RWPE2 (cell line): ENCODE results near the gene NFKBIB.

Source experiments
- ATAC-seq: fragments of 200-7000 bp; cut with Tn5 transposase; 3 replicates; pipeline ENCODE4 v1.9.1; 2021; ENCODE audit warnings: low read depth
- DNase-seq: peaks from one replicate; pipeline ENCODE4 v3.0.0-alpha.2; 2020; ENCODE audit warnings: low spot score
- H3K27ac ChIP-seq: fragments of 450-650 bp; 2 replicates; pipeline ENCODE4 v1.5.1; 2017; ENCODE audit warnings: mild to moderate bottlenecking; ENCODE audit not compliant: poor library complexity, severe bottlenecking
- H3K27me3 ChIP-seq: fragments of 250-450 bp; sonication (Bioruptor Pico); 2 replicates; pipeline ENCODE4 v1.5.1; 2021; ENCODE audit warnings: mild to moderate bottlenecking, moderate library complexity; ENCODE audit not compliant: insufficient read depth, poor library complexity, severe bottlenecking
- H3K36me3 ChIP-seq: fragments of 250-450 bp; sonication (Bioruptor Pico); 2 replicates; pipeline ENCODE4 v1.5.1; 2020; ENCODE audit warnings: low read depth, mild to moderate bottlenecking, moderate library complexity
- H3K4me1 ChIP-seq: fragments of 250-450 bp; sonication (Bioruptor Pico); 2 replicates; pipeline ENCODE4 v1.5.1; 2021; ENCODE audit warnings: mild to moderate bottlenecking, moderate library complexity; ENCODE audit not compliant: insufficient read depth, poor library complexity, severe bottlenecking
- H3K4me3 ChIP-seq: fragments of 250-450 bp; sonication (Bioruptor Pico); 2 replicates; pipeline ENCODE4 v1.5.1; 2021; ENCODE audit warnings: mild to moderate bottlenecking, moderate library complexity; ENCODE audit not compliant: severe bottlenecking
- H3K9me3 ChIP-seq: fragments of 250-450 bp; sonication (Bioruptor Pico); 2 replicates; pipeline ENCODE4 v1.5.1; 2021; ENCODE audit warnings: mild to moderate bottlenecking, moderate library complexity; ENCODE audit not compliant: severe bottlenecking
- TF ChIP-seq, protein P1 (sequence below): fragments of 450-650 bp; IDR thresholded peaks from one replicate; pipeline ENCODE4 v1.5.1; 2017; ENCODE audit warnings: mild to moderate bottlenecking, moderate library complexity; ENCODE audit not compliant: poor library complexity, severe bottlenecking

The NFKBIB gene

DNA sequence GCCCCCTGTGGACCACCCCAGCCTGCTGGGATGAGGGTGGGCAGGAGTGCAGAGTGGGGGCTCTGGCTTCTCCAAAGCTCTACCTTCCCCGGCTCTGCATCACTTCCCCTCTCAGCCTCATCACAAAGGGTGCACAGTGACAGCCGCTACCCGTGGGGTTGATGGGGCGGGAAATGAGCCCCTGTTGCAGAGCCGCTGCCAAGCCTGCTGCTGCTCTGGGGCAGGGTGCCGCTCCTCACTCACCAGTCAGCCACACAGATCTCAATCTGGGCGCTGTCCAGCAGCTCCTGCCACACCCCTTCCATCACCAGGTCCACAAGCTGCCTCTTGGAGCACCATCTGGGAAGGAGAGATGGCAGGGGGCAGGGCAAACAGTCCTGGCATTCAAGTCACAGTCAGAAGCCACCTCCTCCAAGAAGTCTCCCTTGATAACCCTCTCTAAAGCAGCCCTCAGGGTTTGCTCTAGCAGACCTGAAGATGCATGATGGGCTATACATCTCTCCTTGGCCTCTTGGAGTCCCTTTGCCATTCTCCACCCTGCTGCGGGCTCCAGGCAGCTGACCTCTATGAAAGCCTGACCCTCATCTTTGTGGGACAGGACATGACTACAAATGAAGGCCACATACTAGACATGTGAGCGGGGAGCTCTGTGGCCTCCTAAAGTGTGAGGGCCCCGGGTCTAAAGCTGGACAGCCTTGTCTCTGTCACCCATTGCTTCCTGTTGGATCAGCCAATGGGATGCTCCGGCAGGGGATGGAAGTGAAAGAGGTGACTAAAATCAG lies 46.7 kb downstream of the NFKBIB start:
- no peak for ATAC-seq

DNA sequence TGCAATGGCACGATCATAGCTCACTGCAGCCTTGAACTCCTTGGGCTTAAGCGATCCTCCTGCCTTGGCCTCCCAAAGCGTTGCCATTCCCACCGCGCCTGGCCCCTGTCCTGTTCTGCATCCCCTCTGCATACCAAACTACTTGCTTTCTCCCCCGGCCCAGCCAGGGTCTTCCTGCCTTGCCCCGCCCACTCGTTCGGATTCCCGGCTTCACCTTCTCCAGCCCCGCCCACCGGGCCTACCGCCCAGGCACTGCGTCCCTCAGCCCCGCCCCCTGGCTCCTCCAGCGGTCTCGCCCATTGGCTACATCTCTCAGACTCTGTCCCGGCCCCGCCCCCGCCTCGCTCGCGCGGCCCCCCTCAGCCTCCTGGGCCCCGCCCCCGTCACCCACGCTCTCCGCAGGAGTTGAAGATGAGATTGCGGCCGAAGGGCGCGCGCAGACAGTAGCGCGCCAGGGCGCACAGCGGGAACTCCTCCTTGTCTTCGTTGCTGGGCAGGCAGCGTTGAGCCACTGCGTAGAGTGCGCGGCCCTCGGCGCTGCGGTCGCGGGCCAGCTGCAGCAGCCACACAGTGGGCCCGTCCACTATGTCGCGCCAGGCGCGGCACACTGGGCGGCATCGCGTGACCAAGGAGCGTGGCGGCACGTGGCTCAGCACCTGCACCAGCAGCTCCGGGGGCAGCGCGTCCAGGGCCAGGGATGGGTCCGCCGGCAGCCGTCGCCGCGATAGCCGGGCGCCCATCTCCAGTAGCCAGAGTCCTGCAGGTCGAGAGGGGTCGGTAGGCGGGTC lies 50.0 kb downstream of the NFKBIB start:
- TF ChIP-seq, protein P1, sequence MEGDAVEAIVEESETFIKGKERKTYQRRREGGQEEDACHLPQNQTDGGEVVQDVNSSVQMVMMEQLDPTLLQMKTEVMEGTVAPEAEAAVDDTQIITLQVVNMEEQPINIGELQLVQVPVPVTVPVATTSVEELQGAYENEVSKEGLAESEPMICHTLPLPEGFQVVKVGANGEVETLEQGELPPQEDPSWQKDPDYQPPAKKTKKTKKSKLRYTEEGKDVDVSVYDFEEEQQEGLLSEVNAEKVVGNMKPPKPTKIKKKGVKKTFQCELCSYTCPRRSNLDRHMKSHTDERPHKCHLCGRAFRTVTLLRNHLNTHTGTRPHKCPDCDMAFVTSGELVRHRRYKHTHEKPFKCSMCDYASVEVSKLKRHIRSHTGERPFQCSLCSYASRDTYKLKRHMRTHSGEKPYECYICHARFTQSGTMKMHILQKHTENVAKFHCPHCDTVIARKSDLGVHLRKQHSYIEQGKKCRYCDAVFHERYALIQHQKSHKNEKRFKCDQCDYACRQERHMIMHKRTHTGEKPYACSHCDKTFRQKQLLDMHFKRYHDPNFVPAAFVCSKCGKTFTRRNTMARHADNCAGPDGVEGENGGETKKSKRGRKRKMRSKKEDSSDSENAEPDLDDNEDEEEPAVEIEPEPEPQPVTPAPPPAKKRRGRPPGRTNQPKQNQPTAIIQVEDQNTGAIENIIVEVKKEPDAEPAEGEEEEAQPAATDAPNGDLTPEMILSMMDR, result no peak
- H3K4me3 ChIP-seq, result no peak overlapping the region
- peak; percentile 84 for DNase-seq

More for the DNA sequence above, 46.7 kb downstream of the NFKBIB start:
- Histone ChIP-seq H3K4me1 (no peaks in the 10 kb centered on the region), H3K27me3 (no peaks in the 10 kb centered on the region), H3K9me3 (no peaks in the 10 kb centered on the region), H3K4me3 (no peak overlapping the region), H3K27ac (no peak overlapping the region), H3K36me3 (no peaks in the 10 kb centered on the region)
- TF ChIP-seq, protein P1, result no peak
- DNase-seq, result no peak

DNA sequence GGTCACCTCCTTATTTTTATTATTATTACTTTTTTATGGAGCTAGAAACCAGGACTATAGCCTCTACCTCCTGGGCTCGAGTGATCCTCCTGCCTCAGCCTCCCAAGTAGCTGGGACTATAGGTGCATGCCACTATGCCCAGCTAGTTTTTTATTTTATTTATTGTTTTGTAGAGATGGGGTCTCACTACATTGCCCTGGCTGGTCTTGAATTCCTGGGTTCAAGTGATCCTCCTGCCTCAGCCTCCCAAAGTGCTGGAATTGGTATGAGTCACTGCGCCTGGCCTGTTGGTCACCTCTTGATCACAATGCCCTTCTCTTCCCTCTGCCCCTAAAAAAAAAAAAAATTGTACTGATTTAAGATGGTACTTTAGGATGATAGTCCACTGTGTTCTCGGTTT lies 51.4 kb downstream of the NFKBIB start:
- no peaks in the 10 kb centered on the region for H3K4me1 ChIP-seq
- no peak overlapping the region for H3K27ac ChIP-seq
- no peak overlapping the region for H3K4me3 ChIP-seq
- no peaks in the 10 kb centered on the region for H3K36me3 ChIP-seq
- H3K27me3 ChIP-seq, result no peaks in the 10 kb centered on the region
- no peak for ATAC-seq
- DNase-seq, result no peak
- TF ChIP-seq, protein P1, result no peak
- H3K9me3 ChIP-seq, result no peaks in the 10 kb centered on the region

More for the DNA sequence above, 50.0 kb downstream of the NFKBIB start:
- no peaks in the 10 kb centered on the region for H3K36me3 ChIP-seq
- no peaks in the 10 kb centered on the region for H3K4me1 ChIP-seq
- H3K9me3 ChIP-seq, result no peaks in the 10 kb centered on the region
- H3K27ac ChIP-seq, result no peak overlapping the region
- H3K27me3 ChIP-seq, result no peaks in the 10 kb centered on the region
- peak; percentile 70 for ATAC-seq

DNA sequence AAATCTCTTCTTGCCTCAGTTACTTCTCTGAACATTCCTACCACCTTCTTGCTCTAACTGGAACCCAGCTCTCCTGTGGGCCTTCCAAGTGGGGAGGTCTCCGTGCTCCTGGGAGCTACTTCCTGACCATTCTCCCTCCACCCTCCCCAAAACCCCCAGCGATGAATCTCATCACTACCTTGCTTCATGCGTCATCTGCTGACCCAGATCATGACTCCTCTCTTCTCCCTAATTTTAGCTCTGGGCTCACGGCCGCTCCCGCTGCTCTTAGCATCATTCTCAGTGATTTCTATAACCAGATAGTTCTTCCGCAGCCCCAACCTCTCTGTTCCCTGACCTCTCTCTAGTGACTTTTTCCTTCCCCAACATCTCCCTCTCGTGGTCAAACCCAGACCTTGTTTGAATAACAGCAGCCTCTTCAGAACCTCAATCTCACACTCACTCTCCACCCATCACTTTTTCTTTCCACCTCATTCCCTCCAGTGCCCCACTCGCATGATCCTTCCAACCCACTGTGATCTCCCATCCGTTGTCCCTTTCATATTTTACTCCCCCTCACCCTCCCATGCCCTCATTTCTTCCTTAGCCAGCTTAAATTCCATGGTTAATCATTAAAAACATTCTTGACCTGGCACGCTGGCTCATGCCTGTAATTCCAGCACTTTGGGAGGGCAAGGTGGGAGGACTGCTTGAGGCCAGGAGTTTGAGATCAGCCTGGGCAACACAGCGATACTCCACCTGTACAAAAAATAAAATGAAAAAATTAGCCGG lies 52.8 kb downstream of the NFKBIB start:
- DNase-seq (no peak), ATAC-seq (peak; percentile 28; the same call in 1 of the 3 replicates)
- Histone ChIP-seq H3K36me3 (no peaks in the 10 kb centered on the region), H3K9me3 (no peaks in the 10 kb centered on the region), H3K27me3 (no peaks in the 10 kb centered on the region), H3K4me1 (no peaks in the 10 kb centered on the region), H3K4me3 (no peak overlapping the region), H3K27ac (no peak overlapping the region)
- TF ChIP-seq, protein P1, result peak; percentile 36
